SK-N-SH (cell line): ENCODE results near the gene PDLIM4. TPM values are rescaled to one million over a fixed set of nuclear protein-coding genes. Genes with fewer than 3 reads are reported as not detected.

Experiments
- CTCF ChIA-PET: fragments of 300-600, 350-600 bp; formaldehyde crosslinking; extraction: SDS; loops from one replicate; lab custom pipeline; 2021; lab: Yijun Ruan, JAX
- POLR2A ChIA-PET: fragments of 350-600 bp; sonication (Branson Sonifier 250); formaldehyde crosslinking; extraction: SDS; loops from one replicate; lab custom pipeline; 2020; ENCODE audit warnings: antibody characterized with exemption, inconsistent platforms; lab: Yijun Ruan, JAX
- DNase-seq: peaks from one replicate; pipeline ENCODE4 v3.0.0; 2012
- H2AFZ ChIP-seq: fragments of 200-600 bp; sonication (generic); 2 replicates; pipeline ENCODE4 v1.8.1; 2016; ENCODE audit warnings: antibody characterized with exemption, mild to moderate bottlenecking, low read depth
- H3F3A ChIP-seq: fragments of 200-600 bp; sonication (generic); replicated peaks from 2 replicates; pipeline ENCODE3; 2016; ENCODE audit warnings: antibody characterized with exemption, mild to moderate bottlenecking; ENCODE audit not compliant: insufficient read depth
- H3K27ac ChIP-seq, 2 experiments: fragments of 200-500 bp in 1 of 2; fragments of 200-600 bp in 1 of 2; sonication (Bioruptor generic) in 1 of 2; sonication (generic), shearing (Covaris generic) in 1 of 2; 2 replicates each; pipeline versions ENCODE4 v1.5.1 to v1.6.1; 2014 to 2016; ENCODE audit warnings: low read depth in 2 of 2, inconsistent platforms in 1 of 2, low read length in 1 of 2, mild to moderate bottlenecking in 1 of 2, mixed read lengths in 1 of 2
- H3K27me3 ChIP-seq: fragments of 200-600 bp; sonication (generic), shearing (Covaris generic); 2 replicates; pipeline ENCODE4 v1.6.1; 2016; ENCODE audit warnings: mixed run types; ENCODE audit not compliant: insufficient read depth
- H3K36me3 ChIP-seq, 2 experiments: fragments of 200-500 bp in 1 of 2; fragments of 200-600 bp in 1 of 2; sonication (Bioruptor generic) in 1 of 2; sonication (generic) in 1 of 2; replicated peaks in 1 of 2; 2 replicates each; pipeline versions ENCODE3 to v1.5.1; 2014 to 2016; ENCODE audit warnings: low read length in 1 of 2, mild to moderate bottlenecking in 1 of 2; ENCODE audit not compliant: insufficient read depth in 2 of 2, control insufficient read depth in 1 of 2
- H3K4me1 ChIP-seq, 2 experiments: fragments of 200-500 bp in 1 of 2; fragments of 200-600 bp in 1 of 2; sonication (Bioruptor generic) in 1 of 2; sonication (generic), shearing (Covaris generic) in 1 of 2; 2 replicates each; pipeline versions ENCODE4 v1.5.1 to v1.6.1; 2014 to 2016; ENCODE audit warnings: low read depth in 1 of 2, low read length in 1 of 2, mixed run types in 1 of 2; ENCODE audit not compliant: insufficient read depth in 2 of 2, control insufficient read depth in 1 of 2
- H3K4me2 ChIP-seq: fragments of 200-600 bp; sonication (generic), shearing (Covaris generic); 2 replicates; pipeline ENCODE4 v1.6.1; 2017; ENCODE audit warnings: mixed run types
- H3K4me3 ChIP-seq, 2 experiments: fragments of 200-500 bp in 1 of 2; fragments of 200-600 bp in 1 of 2; sonication (Bioruptor generic) in 1 of 2; sonication (generic), shearing (Covaris generic) in 1 of 2; 2 replicates each; pipeline versions ENCODE4 v1.5.1 to v1.8.1; 2014 to 2016; ENCODE audit warnings: low read depth in 2 of 2, inconsistent platforms in 1 of 2, low read length in 1 of 2, mild to moderate bottlenecking in 1 of 2, mixed read lengths in 1 of 2, moderate library complexity in 1 of 2
- H3K79me2 ChIP-seq: fragments of 200-600 bp; sonication (generic); 2 replicates; pipeline ENCODE4 v1.8.1; 2017; ENCODE audit warnings: mild to moderate bottlenecking; ENCODE audit not compliant: insufficient read depth
- H3K9ac ChIP-seq: fragments of 200-600 bp; sonication (generic); 2 replicates; pipeline ENCODE4 v1.6.1; 2017; ENCODE audit warnings: mixed run types
- H3K9me2 ChIP-seq: fragments of 200-600 bp; sonication (generic); 2 replicates; pipeline ENCODE4 v1.6.1; 2017; ENCODE audit warnings: mixed run types
- H3K9me3 ChIP-seq: fragments of 200-600 bp; sonication (generic); 2 replicates; pipeline ENCODE4 v1.6.1; 2017; ENCODE audit warnings: mixed run types, mild to moderate bottlenecking, moderate library complexity
- H4K20me1 ChIP-seq: fragments of 200-600 bp; sonication (generic); 2 replicates; pipeline ENCODE4 v1.6.1; 2017; ENCODE audit warnings: mild to moderate bottlenecking, mixed run types; ENCODE audit not compliant: insufficient read depth
- GABPA ChIP-seq: IDR thresholded peaks from 2 replicates; pipeline ENCODE4 v1.4.0; 2012; ENCODE audit warnings: low read depth, mild to moderate bottlenecking
- GATA2 ChIP-seq: sonication (generic); formaldehyde crosslinking; IDR thresholded peaks from 2 replicates; pipeline ENCODE4 v1.5.0; 2020; ENCODE audit warnings: mild to moderate bottlenecking, missing genetic modification reagents
- SIN3A ChIP-seq: IDR thresholded peaks from 2 replicates; pipeline ENCODE4 v1.6.1; 2012; ENCODE audit warnings: low read depth, mild to moderate bottlenecking, low read length, moderate library complexity, borderline replicate concordance
- TEAD4 ChIP-seq: IDR thresholded peaks from 2 replicates; pipeline ENCODE4 v1.4.0; 2012; ENCODE audit warnings: mild to moderate bottlenecking, borderline replicate concordance; ENCODE audit not compliant: insufficient read depth
- YY1 ChIP-seq: IDR thresholded peaks from 2 replicates; pipeline ENCODE4 v1.4.0; 2012; ENCODE audit warnings: low read depth, mild to moderate bottlenecking
- WGBS: methylation state at CpG from one replicate; pipeline ENCODE4 v1.1.6; 2017; ENCODE audit warnings: low lambda C conversion rate; 5-methylcytosine and 5-hydroxymethylcytosine counted together
- polyA plus RNA-seq, 3 experiments: library from polyadenylated mRNA; depleted of rRNA; stranded (reverse); fragments of >200 nt; gene quantifications; 2 replicates each; pipeline ENCODE4 v1.2.3, GENCODE V29; 2012
- TF ChIP-seq, protein P1 (sequence below): fragments of 150-350 bp; IDR thresholded peaks from 2 replicates; pipeline ENCODE4 v1.6.1; 2017; ENCODE audit warnings: antibody characterized with exemption, low read length, low read depth, borderline replicate concordance
- TF ChIP-seq, protein P2 (sequence below): fragments of 200-600 bp; sonication (generic); IDR thresholded peaks from 2 replicates; pipeline ENCODE4 v1.6.1; 2017; ENCODE audit warnings: antibody characterized with exemption, mild to moderate bottlenecking, moderate library complexity

PDLIM4 gene
- polyA plus RNA-seq, 1 of the 3 experiments (the other 2 are of a cell fraction) = 57.1 TPM

- peaks cover 32 to 56% of the 10 kb centered on the region in 2 experiments for H3K4me1 ChIP-seq
- peaks cover 8% of the 10 kb centered on the region for H3F3A ChIP-seq
- peaks cover 6 to 29% of the 10 kb centered on the region in 2 experiments for H3K36me3 ChIP-seq
- peak overlapping the region; percentile 66 to 91 for H3K27ac ChIP-seq
- H3K79me2 ChIP-seq = no peaks in the 10 kb centered on the region
- no peaks in the 10 kb centered on the region for H3K9me2 ChIP-seq
- no peak for TF ChIP-seq YY1
- no peak for TF ChIP-seq GATA2 (CRISPR knock-in tag)
- TF ChIP-seq, protein P1, sequence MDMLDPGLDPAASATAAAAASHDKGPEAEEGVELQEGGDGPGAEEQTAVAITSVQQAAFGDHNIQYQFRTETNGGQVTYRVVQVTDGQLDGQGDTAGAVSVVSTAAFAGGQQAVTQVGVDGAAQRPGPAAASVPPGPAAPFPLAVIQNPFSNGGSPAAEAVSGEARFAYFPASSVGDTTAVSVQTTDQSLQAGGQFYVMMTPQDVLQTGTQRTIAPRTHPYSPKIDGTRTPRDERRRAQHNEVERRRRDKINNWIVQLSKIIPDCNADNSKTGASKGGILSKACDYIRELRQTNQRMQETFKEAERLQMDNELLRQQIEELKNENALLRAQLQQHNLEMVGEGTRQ = no peak
- no peak for TF ChIP-seq SIN3A
- no peak for TF ChIP-seq GABPA
- TF ChIP-seq, protein P2, sequence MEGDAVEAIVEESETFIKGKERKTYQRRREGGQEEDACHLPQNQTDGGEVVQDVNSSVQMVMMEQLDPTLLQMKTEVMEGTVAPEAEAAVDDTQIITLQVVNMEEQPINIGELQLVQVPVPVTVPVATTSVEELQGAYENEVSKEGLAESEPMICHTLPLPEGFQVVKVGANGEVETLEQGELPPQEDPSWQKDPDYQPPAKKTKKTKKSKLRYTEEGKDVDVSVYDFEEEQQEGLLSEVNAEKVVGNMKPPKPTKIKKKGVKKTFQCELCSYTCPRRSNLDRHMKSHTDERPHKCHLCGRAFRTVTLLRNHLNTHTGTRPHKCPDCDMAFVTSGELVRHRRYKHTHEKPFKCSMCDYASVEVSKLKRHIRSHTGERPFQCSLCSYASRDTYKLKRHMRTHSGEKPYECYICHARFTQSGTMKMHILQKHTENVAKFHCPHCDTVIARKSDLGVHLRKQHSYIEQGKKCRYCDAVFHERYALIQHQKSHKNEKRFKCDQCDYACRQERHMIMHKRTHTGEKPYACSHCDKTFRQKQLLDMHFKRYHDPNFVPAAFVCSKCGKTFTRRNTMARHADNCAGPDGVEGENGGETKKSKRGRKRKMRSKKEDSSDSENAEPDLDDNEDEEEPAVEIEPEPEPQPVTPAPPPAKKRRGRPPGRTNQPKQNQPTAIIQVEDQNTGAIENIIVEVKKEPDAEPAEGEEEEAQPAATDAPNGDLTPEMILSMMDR = no peak
- 0 out of 2 replicates have a peak overlapping the region, but pooled peaks have one; percentile 42 for H3K4me2 ChIP-seq
- WGBS = 89% methylated on average over 3 of the region's 3 CpGs
- H3K9me3 ChIP-seq = no peaks in the 10 kb centered on the region
- no peak for DNase-seq
- no peaks in the 10 kb centered on the region for H4K20me1 ChIP-seq
- no peak overlapping the region for H2AFZ ChIP-seq
- ChIA-PET POLR2A (interaction anchor here (1.0 to 1.8 kb wide), 2 partner anchors 11 to 24 kb away, joined by 3 to 10 read pairs; partner anchors contain the start of gene SLC22A4), CTCF (interaction anchor here (0.8 to 3.3 kb wide), 4 partner anchors 10 to 141 kb away, joined by 3 to 16 read pairs (median 5); no protein-coding TSS in a partner anchor)
- H3K9ac ChIP-seq = 0 out of 2 replicates have a peak overlapping the region, but pooled peaks have one; percentile 20
- H3K4me3 ChIP-seq = no peak overlapping the region
- no peaks in the 10 kb centered on the region for H3K27me3 ChIP-seq
These were observed 12.3 kb downstream of the PDLIM4 start for GRCh38 chr5:132269635-132270334.

- Histone ChIP-seq H3K36me3 (peaks cover 6 to 29% of the 10 kb centered on the region in 2 experiments), H3K79me2 (no peaks in the 10 kb centered on the region), H3F3A (peaks cover 8% of the 10 kb centered on the region), H3K4me3 (no peak overlapping the region), H3K9ac (no peak overlapping the region), H3K4me2 (no peak overlapping the region), H3K27ac (peak overlapping the region in 1 of 2 experiments; percentile 91; a peak in 1 of 4 replicates), H3K4me1 (peaks cover 27 to 51% of the 10 kb centered on the region in 2 experiments), H3K27me3 (no peaks in the 10 kb centered on the region), H4K20me1 (no peaks in the 10 kb centered on the region), H2AFZ (no peak overlapping the region), H3K9me2 (no peaks in the 10 kb centered on the region), H3K9me3 (no peaks in the 10 kb centered on the region)
- ChIA-PET POLR2A (interaction anchor here (1.8 kb wide), 1 partner anchor 23 kb away, joined by 10 read pairs; the partner anchor contains the start of gene SLC22A4), CTCF (interaction anchor here (0.7 to 1.8 kb wide), 2 partner anchors 11 to 12 kb away, joined by 3 to 5 read pairs; no protein-coding TSS in a partner anchor)
- no CpG with 5 or more reads among the region's 1 CpG for WGBS
- no peak for TF ChIP-seq TEAD4
- DNase-seq = no peak
These were observed 12.8 kb downstream of the PDLIM4 start for GRCh38 chr5:132270335-132270665.
